SK-N-SH (cell line): ENCODE measurements around the gene CNIH3. TPM values are rescaled to one million over a fixed set of nuclear protein-coding genes. Genes with fewer than 3 reads are reported as not detected.

ENCODE experiments used
- CTCF ChIA-PET: fragments of 300-600, 350-600 bp; formaldehyde crosslinking; extraction: SDS; loops from one replicate; lab custom pipeline; 2021; lab: Yijun Ruan, JAX
- POLR2A ChIA-PET: fragments of 350-600 bp; sonication (Branson Sonifier 250); formaldehyde crosslinking; extraction: SDS; loops from one replicate; lab custom pipeline; 2020; ENCODE audit warnings: antibody characterized with exemption, inconsistent platforms; lab: Yijun Ruan, JAX
- DNase-seq: peaks from one replicate; pipeline ENCODE4 v3.0.0; 2012
- H2AFZ ChIP-seq: fragments of 200-600 bp; sonication (generic); 2 replicates; pipeline ENCODE4 v1.8.1; 2016; ENCODE audit warnings: antibody characterized with exemption, mild to moderate bottlenecking, low read depth
- H3F3A ChIP-seq: fragments of 200-600 bp; sonication (generic); replicated peaks from 2 replicates; pipeline ENCODE3; 2016; ENCODE audit warnings: antibody characterized with exemption, mild to moderate bottlenecking; ENCODE audit not compliant: insufficient read depth
- H3K27ac ChIP-seq, 2 experiments: fragments of 200-500 bp in 1 of 2; fragments of 200-600 bp in 1 of 2; sonication (Bioruptor generic) in 1 of 2; sonication (generic), shearing (Covaris generic) in 1 of 2; 2 replicates each; pipeline versions ENCODE4 v1.5.1 to v1.6.1; 2014 to 2016; ENCODE audit warnings: low read depth in 2 of 2, inconsistent platforms in 1 of 2, low read length in 1 of 2, mild to moderate bottlenecking in 1 of 2, mixed read lengths in 1 of 2
- H3K27me3 ChIP-seq: fragments of 200-600 bp; sonication (generic), shearing (Covaris generic); 2 replicates; pipeline ENCODE4 v1.6.1; 2016; ENCODE audit warnings: mixed run types; ENCODE audit not compliant: insufficient read depth
- H3K36me3 ChIP-seq, 2 experiments: fragments of 200-500 bp in 1 of 2; fragments of 200-600 bp in 1 of 2; sonication (Bioruptor generic) in 1 of 2; sonication (generic) in 1 of 2; replicated peaks in 1 of 2; 2 replicates each; pipeline versions ENCODE3 to v1.5.1; 2014 to 2016; ENCODE audit warnings: low read length in 1 of 2, mild to moderate bottlenecking in 1 of 2; ENCODE audit not compliant: insufficient read depth in 2 of 2, control insufficient read depth in 1 of 2
- H3K4me1 ChIP-seq, 2 experiments: fragments of 200-500 bp in 1 of 2; fragments of 200-600 bp in 1 of 2; sonication (Bioruptor generic) in 1 of 2; sonication (generic), shearing (Covaris generic) in 1 of 2; 2 replicates each; pipeline versions ENCODE4 v1.5.1 to v1.6.1; 2014 to 2016; ENCODE audit warnings: low read depth in 1 of 2, low read length in 1 of 2, mixed run types in 1 of 2; ENCODE audit not compliant: insufficient read depth in 2 of 2, control insufficient read depth in 1 of 2
- H3K4me2 ChIP-seq: fragments of 200-600 bp; sonication (generic), shearing (Covaris generic); 2 replicates; pipeline ENCODE4 v1.6.1; 2017; ENCODE audit warnings: mixed run types
- H3K4me3 ChIP-seq, 2 experiments: fragments of 200-500 bp in 1 of 2; fragments of 200-600 bp in 1 of 2; sonication (Bioruptor generic) in 1 of 2; sonication (generic), shearing (Covaris generic) in 1 of 2; 2 replicates each; pipeline versions ENCODE4 v1.5.1 to v1.8.1; 2014 to 2016; ENCODE audit warnings: low read depth in 2 of 2, inconsistent platforms in 1 of 2, low read length in 1 of 2, mild to moderate bottlenecking in 1 of 2, mixed read lengths in 1 of 2, moderate library complexity in 1 of 2
- H3K79me2 ChIP-seq: fragments of 200-600 bp; sonication (generic); 2 replicates; pipeline ENCODE4 v1.8.1; 2017; ENCODE audit warnings: mild to moderate bottlenecking; ENCODE audit not compliant: insufficient read depth
- H3K9ac ChIP-seq: fragments of 200-600 bp; sonication (generic); 2 replicates; pipeline ENCODE4 v1.6.1; 2017; ENCODE audit warnings: mixed run types
- H3K9me2 ChIP-seq: fragments of 200-600 bp; sonication (generic); 2 replicates; pipeline ENCODE4 v1.6.1; 2017; ENCODE audit warnings: mixed run types
- H3K9me3 ChIP-seq: fragments of 200-600 bp; sonication (generic); 2 replicates; pipeline ENCODE4 v1.6.1; 2017; ENCODE audit warnings: mixed run types, mild to moderate bottlenecking, moderate library complexity
- H4K20me1 ChIP-seq: fragments of 200-600 bp; sonication (generic); 2 replicates; pipeline ENCODE4 v1.6.1; 2017; ENCODE audit warnings: mild to moderate bottlenecking, mixed run types; ENCODE audit not compliant: insufficient read depth
- CHD2 ChIP-seq: fragments of 150-350 bp; IDR thresholded peaks from 2 replicates; pipeline ENCODE4 v1.6.1; 2018; ENCODE audit warnings: low read length; ENCODE audit not compliant: partially characterized antibody
- EP300 ChIP-seq, 2 experiments: IDR thresholded peaks; 2 replicates each; pipeline versions ENCODE4 v1.4.0 to v1.6.1; 2012; ENCODE audit warnings: borderline replicate concordance in 1 of 2, low read depth in 1 of 2, low read length in 1 of 2
- EZH2phosphoT487 ChIP-seq: fragments of 200-600 bp; sonication (generic); IDR thresholded peaks from 2 replicates; pipeline ENCODE4 v1.6.1; 2017; ENCODE audit warnings: low read depth, mixed run types, mild to moderate bottlenecking, antibody characterized with exemption, moderate library complexity, borderline replicate concordance
- FOSL2 ChIP-seq: IDR thresholded peaks from 2 replicates; pipeline ENCODE4 v1.4.0; 2012; ENCODE audit warnings: low read depth, mild to moderate bottlenecking, moderate library complexity, borderline replicate concordance
- FOXJ3 ChIP-seq: sonication (generic); formaldehyde crosslinking; IDR thresholded peaks from 2 replicates; pipeline ENCODE4 v1.5.1; 2020; ENCODE audit warnings: mild to moderate bottlenecking, missing genetic modification reagents
- GATA2 ChIP-seq: sonication (generic); formaldehyde crosslinking; IDR thresholded peaks from 2 replicates; pipeline ENCODE4 v1.5.0; 2020; ENCODE audit warnings: mild to moderate bottlenecking, missing genetic modification reagents
- MEF2A ChIP-seq: IDR thresholded peaks from 2 replicates; pipeline ENCODE4 v1.4.0; 2012; ENCODE audit warnings: low read depth, borderline replicate concordance
- POLR2AphosphoS5 ChIP-seq: IDR thresholded peaks from 2 replicates; pipeline ENCODE4 v1.6.1; 2012; ENCODE audit warnings: low read depth, low read length
- RCOR1 ChIP-seq: fragments of 150-350 bp; IDR thresholded peaks from 2 replicates; pipeline ENCODE4 v1.6.1; 2017; ENCODE audit warnings: antibody characterized with exemption, low read length
- SMC3 ChIP-seq: IDR thresholded peaks from 2 replicates; pipeline ENCODE4 v1.6.1; 2012; ENCODE audit warnings: low read depth, low read length, improper control_type of control experiment
- TCF12 ChIP-seq: IDR thresholded peaks from 2 replicates; pipeline ENCODE4 v1.4.0; 2012
- TEAD4 ChIP-seq: IDR thresholded peaks from 2 replicates; pipeline ENCODE4 v1.4.0; 2012; ENCODE audit warnings: mild to moderate bottlenecking, borderline replicate concordance; ENCODE audit not compliant: insufficient read depth
- WGBS: methylation state at CpG from one replicate; pipeline ENCODE4 v1.1.6; 2017; ENCODE audit warnings: low lambda C conversion rate; 5-methylcytosine and 5-hydroxymethylcytosine counted together
- polyA plus RNA-seq, 3 experiments: library from polyadenylated mRNA; depleted of rRNA; stranded (reverse); fragments of >200 nt; gene quantifications; 2 replicates each; pipeline ENCODE4 v1.2.3, GENCODE V29; 2012
- TF ChIP-seq, protein P1 (sequence below): IDR thresholded peaks from 2 replicates; pipeline ENCODE4 v1.6.1; 2012; ENCODE audit warnings: mild to moderate bottlenecking, low read depth, low read length, moderate library complexity
- TF ChIP-seq, protein P2 (sequence below): fragments of 150-350 bp; IDR thresholded peaks from 2 replicates; pipeline ENCODE4 v1.6.1; 2017; ENCODE audit warnings: antibody characterized with exemption, low read length, low read depth, borderline replicate concordance
- TF ChIP-seq, protein P3 (sequence below): IDR thresholded peaks from 2 replicates; pipeline ENCODE4 v1.4.0; 2012; ENCODE audit warnings: low read depth, borderline replicate concordance

CNIH3 gene
- polyA plus RNA-seq, 1 of the 3 experiments (the other 2 are of a cell fraction) = 18.8 TPM

DNA sequence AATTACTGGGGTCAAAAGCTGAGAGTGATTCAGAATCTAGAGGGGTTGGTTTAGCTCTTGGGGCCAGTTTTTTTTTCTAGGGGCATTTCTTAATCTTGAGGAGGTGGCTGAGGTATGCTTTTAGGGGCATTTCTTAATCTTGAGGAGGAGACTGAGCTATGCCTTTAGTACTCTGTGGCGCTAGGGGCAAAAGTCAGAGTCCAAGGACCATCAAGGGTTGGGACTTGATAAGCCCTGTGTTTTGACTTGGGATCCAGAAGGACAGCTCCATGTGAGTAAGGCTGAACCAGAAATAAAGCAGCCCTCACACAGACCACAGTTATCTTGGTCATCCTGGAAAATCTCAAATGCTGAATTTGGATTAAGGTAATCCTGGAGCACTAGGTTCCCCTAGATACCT is 3.9 kb upstream of the CNIH3 start:
- Histone ChIP-seq H3K79me2 (peaks cover 13% of the 10 kb centered on the region), H3K9ac (no peak overlapping the region), H3K4me1 (no peaks in the 10 kb centered on the region; a peak in 1 of 4 replicates), H4K20me1 (no peaks in the 10 kb centered on the region), H3K4me2 (no peak overlapping the region), H3K27me3 (no peaks in the 10 kb centered on the region), H3K9me2 (no peaks in the 10 kb centered on the region)
- DNase-seq = no peak
- POLR2A ChIA-PET = no interaction called here
- no peak for TF ChIP-seq RCOR1
- TF ChIP-seq TCF12 = no peak
- TF ChIP-seq, protein P1, sequence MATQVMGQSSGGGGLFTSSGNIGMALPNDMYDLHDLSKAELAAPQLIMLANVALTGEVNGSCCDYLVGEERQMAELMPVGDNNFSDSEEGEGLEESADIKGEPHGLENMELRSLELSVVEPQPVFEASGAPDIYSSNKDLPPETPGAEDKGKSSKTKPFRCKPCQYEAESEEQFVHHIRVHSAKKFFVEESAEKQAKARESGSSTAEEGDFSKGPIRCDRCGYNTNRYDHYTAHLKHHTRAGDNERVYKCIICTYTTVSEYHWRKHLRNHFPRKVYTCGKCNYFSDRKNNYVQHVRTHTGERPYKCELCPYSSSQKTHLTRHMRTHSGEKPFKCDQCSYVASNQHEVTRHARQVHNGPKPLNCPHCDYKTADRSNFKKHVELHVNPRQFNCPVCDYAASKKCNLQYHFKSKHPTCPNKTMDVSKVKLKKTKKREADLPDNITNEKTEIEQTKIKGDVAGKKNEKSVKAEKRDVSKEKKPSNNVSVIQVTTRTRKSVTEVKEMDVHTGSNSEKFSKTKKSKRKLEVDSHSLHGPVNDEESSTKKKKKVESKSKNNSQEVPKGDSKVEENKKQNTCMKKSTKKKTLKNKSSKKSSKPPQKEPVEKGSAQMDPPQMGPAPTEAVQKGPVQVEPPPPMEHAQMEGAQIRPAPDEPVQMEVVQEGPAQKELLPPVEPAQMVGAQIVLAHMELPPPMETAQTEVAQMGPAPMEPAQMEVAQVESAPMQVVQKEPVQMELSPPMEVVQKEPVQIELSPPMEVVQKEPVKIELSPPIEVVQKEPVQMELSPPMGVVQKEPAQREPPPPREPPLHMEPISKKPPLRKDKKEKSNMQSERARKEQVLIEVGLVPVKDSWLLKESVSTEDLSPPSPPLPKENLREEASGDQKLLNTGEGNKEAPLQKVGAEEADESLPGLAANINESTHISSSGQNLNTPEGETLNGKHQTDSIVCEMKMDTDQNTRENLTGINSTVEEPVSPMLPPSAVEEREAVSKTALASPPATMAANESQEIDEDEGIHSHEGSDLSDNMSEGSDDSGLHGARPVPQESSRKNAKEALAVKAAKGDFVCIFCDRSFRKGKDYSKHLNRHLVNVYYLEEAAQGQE = no peak
- no peak for TF ChIP-seq CHD2
- TF ChIP-seq SMC3 = no peak
- no peak for TF ChIP-seq POLR2AphosphoS5
- no peak for TF ChIP-seq EP300 (IDR thresholded peaks at IDR 0.05; ENCODE audit: borderline replicate concordance in 1 of 2, low read depth in 1 of 2, low read length in 1 of 2)
- TF ChIP-seq GATA2 = no peak
- no peak for TF ChIP-seq TEAD4
- no peak for TF ChIP-seq MEF2A
- TF ChIP-seq, protein P2, sequence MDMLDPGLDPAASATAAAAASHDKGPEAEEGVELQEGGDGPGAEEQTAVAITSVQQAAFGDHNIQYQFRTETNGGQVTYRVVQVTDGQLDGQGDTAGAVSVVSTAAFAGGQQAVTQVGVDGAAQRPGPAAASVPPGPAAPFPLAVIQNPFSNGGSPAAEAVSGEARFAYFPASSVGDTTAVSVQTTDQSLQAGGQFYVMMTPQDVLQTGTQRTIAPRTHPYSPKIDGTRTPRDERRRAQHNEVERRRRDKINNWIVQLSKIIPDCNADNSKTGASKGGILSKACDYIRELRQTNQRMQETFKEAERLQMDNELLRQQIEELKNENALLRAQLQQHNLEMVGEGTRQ = no peak
- TF ChIP-seq FOSL2 = no peak
- no peak for TF ChIP-seq FOXJ3 (CRISPR knock-in tag)
- TF ChIP-seq EZH2phosphoT487 = no peak
- TF ChIP-seq, protein P3, sequence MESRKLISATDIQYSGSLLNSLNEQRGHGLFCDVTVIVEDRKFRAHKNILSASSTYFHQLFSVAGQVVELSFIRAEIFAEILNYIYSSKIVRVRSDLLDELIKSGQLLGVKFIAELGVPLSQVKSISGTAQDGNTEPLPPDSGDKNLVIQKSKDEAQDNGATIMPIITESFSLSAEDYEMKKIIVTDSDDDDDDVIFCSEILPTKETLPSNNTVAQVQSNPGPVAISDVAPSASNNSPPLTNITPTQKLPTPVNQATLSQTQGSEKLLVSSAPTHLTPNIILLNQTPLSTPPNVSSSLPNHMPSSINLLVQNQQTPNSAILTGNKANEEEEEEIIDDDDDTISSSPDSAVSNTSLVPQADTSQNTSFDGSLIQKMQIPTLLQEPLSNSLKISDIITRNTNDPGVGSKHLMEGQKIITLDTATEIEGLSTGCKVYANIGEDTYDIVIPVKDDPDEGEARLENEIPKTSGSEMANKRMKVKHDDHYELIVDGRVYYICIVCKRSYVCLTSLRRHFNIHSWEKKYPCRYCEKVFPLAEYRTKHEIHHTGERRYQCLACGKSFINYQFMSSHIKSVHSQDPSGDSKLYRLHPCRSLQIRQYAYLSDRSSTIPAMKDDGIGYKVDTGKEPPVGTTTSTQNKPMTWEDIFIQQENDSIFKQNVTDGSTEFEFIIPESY = no peak
- TF ChIP-seq, all 33 proteins: peak for 0
- CTCF ChIA-PET = interaction anchor here (1.3 kb wide), 1 partner anchor 32 kb away, joined by 3 read pairs; no protein-coding TSS in a partner anchor
- Histone ChIP-seq H3K27ac (no peak overlapping the region), H3K36me3 (no peaks in the 10 kb centered on the region), H3K4me3 (no peak overlapping the region), H3F3A (no peaks in the 10 kb centered on the region), H2AFZ (no peak overlapping the region), H3K9me3 (no peaks in the 10 kb centered on the region)
- 100% methylated on average over 1 of the region's 1 CpG for WGBS
